ENCODE data around the gene MARCHF3. TPM values are rescaled to one million over a fixed set of nuclear protein-coding genes. Genes with fewer than 3 reads are reported as not detected.

The MARCHF3 gene
- total and polyA plus RNA-seq, 2 of the 13 experiments (the other 11 are each of a cell fraction or from before 2014, with no cell fraction given), result 4.8 to 11.9 TPM

DNA sequence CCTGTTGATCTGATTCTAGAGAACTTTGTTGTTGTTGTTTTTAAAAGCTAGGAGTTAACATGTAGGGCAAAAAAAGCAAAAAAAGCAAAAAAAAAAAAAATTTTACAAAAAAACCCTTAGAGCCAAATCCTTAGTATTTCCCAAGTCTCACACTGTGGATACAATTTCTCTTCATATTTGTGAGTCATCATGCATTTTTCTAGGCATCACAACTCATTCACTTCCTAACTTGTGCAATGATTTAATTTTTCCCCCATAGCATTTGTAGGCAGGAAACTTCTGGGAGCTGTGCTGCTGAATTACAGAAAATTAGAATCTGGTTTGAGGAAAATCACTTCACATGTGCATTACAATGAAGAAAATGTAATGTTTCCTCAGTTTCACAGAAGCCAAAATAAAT is 91.9 kb downstream of the MARCHF3 start:
- Histone ChIP-seq H3K4me3 (replicated peaks in 1 of 3; ENCODE audit: insufficient read depth in 1 of 3, low read depth in 2 of 3, low read length in 3 of 3) (no peak overlapping the region), H3K9me3 (ENCODE audit: low read length) (no peaks in the 10 kb centered on the region), H3K79me2 (ENCODE audit: insufficient read depth, low read length) (no peaks in the 10 kb centered on the region), H2AFZ (ENCODE audit: low read length) (no peak overlapping the region), H3K27me3 (ENCODE audit: control insufficient read depth in 1 of 2, insufficient read depth in 2 of 2, low read length in 2 of 2) (no peaks in the 10 kb centered on the region), H4K20me1 (ENCODE audit: insufficient read depth, low read length) (no peaks in the 10 kb centered on the region), H3K4me1 (ENCODE audit: insufficient read depth, low read length) (no peaks in the 10 kb centered on the region), H3K9ac (ENCODE audit: insufficient read depth, low read depth, low read length) (no peak overlapping the region), H3K4me2 (ENCODE audit: low read depth, low read length) (no peak overlapping the region), H3K27ac (ENCODE audit: extremely low read length, insufficient read depth, low read length) (no peak overlapping the region), H3K36me3 (replicated peaks in 1 of 2; ENCODE audit: control insufficient read depth in 1 of 2, insufficient read depth in 2 of 2, low read length in 2 of 2) (no peaks in the 10 kb centered on the region)
- in situ Hi-C loops (cut with HindIII; ENCODE audit: extremely low pct_ligation_motif_present, low pct_unique_long_range_greater_than_20kb) (no loop called here), intact Hi-C loops (cut with micrococcal nuclease; ENCODE audit: unreplicated experiment) (no loop called here)
- CTCF ChIA-PET (ENCODE audit: low intra/inter-chr PET ratio, low total read pairs), result no interaction called here
- POLR2A ChIA-PET, result no interaction called here
- TF ChIP-seq MIER3 (CRISPR knock-in tag; IDR thresholded peaks at IDR 0.05; ENCODE audit: borderline replicate concordance) (no peak), SKI (IDR thresholded peaks at IDR 0.05; ENCODE audit: partially characterized antibody) (no peak), ZNF251 (CRISPR knock-in tag; IDR thresholded peaks at IDR 0.05) (no peak), ZNF768 (CRISPR knock-in tag; IDR thresholded peaks at IDR 0.05) (no peak), ZNF543 (CRISPR knock-in tag; IDR thresholded peaks at IDR 0.05) (no peak), TAF15 (IDR thresholded peaks at IDR 0.05; ENCODE audit: low read depth, low read length, poor library complexity, severe bottlenecking) (no peak), ZSCAN29 (CRISPR knock-in tag; conservative IDR thresholded peaks at IDR 0.05) (no peak)
- TF ChIP-seq, protein P1, sequence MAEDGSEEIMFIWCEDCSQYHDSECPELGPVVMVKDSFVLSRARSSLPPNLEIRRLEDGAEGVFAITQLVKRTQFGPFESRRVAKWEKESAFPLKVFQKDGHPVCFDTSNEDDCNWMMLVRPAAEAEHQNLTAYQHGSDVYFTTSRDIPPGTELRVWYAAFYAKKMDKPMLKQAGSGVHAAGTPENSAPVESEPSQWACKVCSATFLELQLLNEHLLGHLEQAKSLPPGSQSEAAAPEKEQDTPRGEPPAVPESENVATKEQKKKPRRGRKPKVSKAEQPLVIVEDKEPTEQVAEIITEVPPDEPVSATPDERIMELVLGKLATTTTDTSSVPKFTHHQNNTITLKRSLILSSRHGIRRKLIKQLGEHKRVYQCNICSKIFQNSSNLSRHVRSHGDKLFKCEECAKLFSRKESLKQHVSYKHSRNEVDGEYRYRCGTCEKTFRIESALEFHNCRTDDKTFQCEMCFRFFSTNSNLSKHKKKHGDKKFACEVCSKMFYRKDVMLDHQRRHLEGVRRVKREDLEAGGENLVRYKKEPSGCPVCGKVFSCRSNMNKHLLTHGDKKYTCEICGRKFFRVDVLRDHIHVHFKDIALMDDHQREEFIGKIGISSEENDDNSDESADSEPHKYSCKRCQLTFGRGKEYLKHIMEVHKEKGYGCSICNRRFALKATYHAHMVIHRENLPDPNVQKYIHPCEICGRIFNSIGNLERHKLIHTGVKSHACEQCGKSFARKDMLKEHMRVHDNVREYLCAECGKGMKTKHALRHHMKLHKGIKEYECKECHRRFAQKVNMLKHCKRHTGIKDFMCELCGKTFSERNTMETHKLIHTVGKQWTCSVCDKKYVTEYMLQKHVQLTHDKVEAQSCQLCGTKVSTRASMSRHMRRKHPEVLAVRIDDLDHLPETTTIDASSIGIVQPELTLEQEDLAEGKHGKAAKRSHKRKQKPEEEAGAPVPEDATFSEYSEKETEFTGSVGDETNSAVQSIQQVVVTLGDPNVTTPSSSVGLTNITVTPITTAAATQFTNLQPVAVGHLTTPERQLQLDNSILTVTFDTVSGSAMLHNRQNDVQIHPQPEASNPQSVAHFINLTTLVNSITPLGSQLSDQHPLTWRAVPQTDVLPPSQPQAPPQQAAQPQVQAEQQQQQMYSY (CRISPR knock-in tag; IDR thresholded peaks at IDR 0.05), result no peak
- TF ChIP-seq, protein P2, sequence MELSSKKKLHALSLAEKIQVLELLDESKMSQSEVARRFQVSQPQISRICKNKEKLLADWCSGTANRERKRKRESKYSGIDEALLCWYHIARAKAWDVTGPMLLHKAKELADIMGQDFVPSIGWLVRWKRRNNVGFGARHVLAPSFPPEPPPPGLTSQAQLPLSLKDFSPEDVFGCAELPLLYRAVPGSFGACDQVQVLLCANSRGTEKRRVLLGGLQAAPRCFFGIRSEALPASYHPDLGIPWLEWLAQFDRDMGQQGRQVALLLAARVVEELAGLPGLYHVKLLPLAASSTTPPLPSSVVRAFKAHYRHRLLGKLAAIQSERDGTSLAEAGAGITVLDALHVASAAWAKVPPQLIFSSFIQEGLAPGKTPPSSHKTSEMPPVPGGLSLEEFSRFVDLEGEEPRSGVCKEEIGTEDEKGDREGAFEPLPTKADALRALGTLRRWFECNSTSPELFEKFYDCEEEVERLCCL (CRISPR knock-in tag; IDR thresholded peaks at IDR 0.05; ENCODE audit: borderline replicate concordance), result no peak
- TF ChIP-seq, protein P3, sequence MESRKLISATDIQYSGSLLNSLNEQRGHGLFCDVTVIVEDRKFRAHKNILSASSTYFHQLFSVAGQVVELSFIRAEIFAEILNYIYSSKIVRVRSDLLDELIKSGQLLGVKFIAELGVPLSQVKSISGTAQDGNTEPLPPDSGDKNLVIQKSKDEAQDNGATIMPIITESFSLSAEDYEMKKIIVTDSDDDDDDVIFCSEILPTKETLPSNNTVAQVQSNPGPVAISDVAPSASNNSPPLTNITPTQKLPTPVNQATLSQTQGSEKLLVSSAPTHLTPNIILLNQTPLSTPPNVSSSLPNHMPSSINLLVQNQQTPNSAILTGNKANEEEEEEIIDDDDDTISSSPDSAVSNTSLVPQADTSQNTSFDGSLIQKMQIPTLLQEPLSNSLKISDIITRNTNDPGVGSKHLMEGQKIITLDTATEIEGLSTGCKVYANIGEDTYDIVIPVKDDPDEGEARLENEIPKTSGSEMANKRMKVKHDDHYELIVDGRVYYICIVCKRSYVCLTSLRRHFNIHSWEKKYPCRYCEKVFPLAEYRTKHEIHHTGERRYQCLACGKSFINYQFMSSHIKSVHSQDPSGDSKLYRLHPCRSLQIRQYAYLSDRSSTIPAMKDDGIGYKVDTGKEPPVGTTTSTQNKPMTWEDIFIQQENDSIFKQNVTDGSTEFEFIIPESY (CRISPR knock-in tag; IDR thresholded peaks at IDR 0.05), result no peak
- no peak for FAIRE-seq
- ATAC-seq, result no peak
- no TSS peak for BruUV-seq (replicated peaks)
- no peak for DNase-seq (ENCODE audit: low spot score)
